ENCODE data around the gene EXOSC7.

Gene EXOSC7

GRCh38 chr3:44976002-44976815, at the start of gene EXOSC7, which contains the start of gene ZDHHC3:
Gene EXOSC7, plus strand, starts transcription at chr3:44976244. Its CDS starts 34 bp downstream, at chr3:44976278.
Gene ZDHHC3, minus strand, starts transcription at chr3:44976174. Its CDS starts 16,738 bp downstream, at chr3:44959436.
- DNase-seq (ENCODE audit: extremely low spot score), result peak; percentile 96
- ChIA-PET CTCF (interaction anchor here (0.7 to 4.0 kb wide), 7 partner anchors 9 to 443 kb away, joined by 3 to 16 read pairs (median 4); no protein-coding TSS in a partner anchor), POLR2A (interaction anchor here (0.6 to 0.9 kb wide), 3 partner anchors 20 to 1337 kb away, joined by 3 to 8 read pairs (median 3); no protein-coding TSS in a partner anchor)
- no peak for TF ChIP-seq CTCF (IDR thresholded peaks at IDR 0.05; ENCODE audit: control extremely low read depth, extremely low read depth, low read depth, missing control alignments)

- no peak for TF ChIP-seq CTCF (IDR thresholded peaks at IDR 0.05; ENCODE audit: control extremely low read depth, extremely low read depth, low read depth, missing control alignments)
These were observed 49.1 kb upstream of the EXOSC7 start for GRCh38 chr3:44926921-44927320.

GRCh38 chr3:44927371-44927770, 48.7 kb upstream of the EXOSC7 start:
- ChIA-PET CTCF (interaction anchor here (0.7 to 2.4 kb wide), 2 partner anchors 13 to 15 kb away, joined by 3 to 12 read pairs; no protein-coding TSS in a partner anchor), POLR2A (no interaction called here)
- no peak for TF ChIP-seq CTCF (IDR thresholded peaks at IDR 0.05; ENCODE audit: control extremely low read depth, extremely low read depth, low read depth, missing control alignments)
- no peak for DNase-seq (ENCODE audit: extremely low spot score)

More at GRCh38 chr3:44926921-44927320, 49.1 kb upstream of the EXOSC7 start:
- no peak for DNase-seq (ENCODE audit: extremely low spot score)
- ChIA-PET POLR2A (no interaction called here), CTCF (interaction anchor here (0.7 to 2.4 kb wide), 2 partner anchors 12 to 16 kb away, joined by 3 to 12 read pairs; no protein-coding TSS in a partner anchor)

- no peak for DNase-seq (ENCODE audit: extremely low spot score)
- POLR2A ChIA-PET, result no interaction called here
- CTCF ChIA-PET, result interaction anchor here (1.0 kb wide), 1 partner anchor 15 kb away, joined by 3 read pairs; no protein-coding TSS in a partner anchor
- TF ChIP-seq CTCF (IDR thresholded peaks at IDR 0.05; ENCODE audit: control extremely low read depth, extremely low read depth, low read depth, missing control alignments), result no peak
These were observed 46.3 kb upstream of the EXOSC7 start for GRCh38 chr3:44929782-44930181.

- DNase-seq (ENCODE audit: extremely low spot score), result no peak
- ChIA-PET POLR2A (no interaction called here), CTCF (interaction anchor here (1.0 to 1.3 kb wide), 2 partner anchors 16 to 17 kb away, joined by 3 to 4 read pairs; no protein-coding TSS in a partner anchor)
- no peak for TF ChIP-seq CTCF (IDR thresholded peaks at IDR 0.05; ENCODE audit: control extremely low read depth, extremely low read depth, low read depth, missing control alignments)
These were observed 45.1 kb upstream of the EXOSC7 start for GRCh38 chr3:44930911-44931310.

- CTCF ChIA-PET, result interaction anchor here (1.3 kb wide), 1 partner anchor 18 kb away, joined by 4 read pairs; no protein-coding TSS in a partner anchor
- TF ChIP-seq CTCF (IDR thresholded peaks at IDR 0.05; ENCODE audit: control extremely low read depth, extremely low read depth, low read depth, missing control alignments), result no peak
- POLR2A ChIA-PET, result no interaction called here
- DNase-seq (ENCODE audit: extremely low spot score), result no peak
These were observed 44.3 kb upstream of the EXOSC7 start for GRCh38 chr3:44931791-44932190.
